Fibroblast of the aortic adventitia (primary cell): ENCODE measurements around the gene ITPR1. TPM values are rescaled to one million over a fixed set of nuclear protein-coding genes. Genes with fewer than 3 reads are reported as not detected.
"Not testable (repeated sequence)": the region's sequence is repeated elsewhere in the genome, so short reads cannot be mapped to it uniquely, and the experiment has no call there.

Experiments
- DNase-seq: peaks from one replicate; pipeline ENCODE4 v3.0.0-alpha.2; 2010; ENCODE audit warnings: low read depth
- H3K4me3 ChIP-seq: 2 replicates; pipeline ENCODE4 v1.5.1; 2011; ENCODE audit warnings: low read depth, mild to moderate bottlenecking, control low read depth, low read length, moderate library complexity
- total RNA-seq: library from RNA; depleted of rRNA; stranded (reverse); fragments of >200 nt; gene quantifications from 2 replicates; pipeline ENCODE4 v1.2.3, GENCODE V29; 2012; ENCODE audit warnings: low replicate concordance
- TF ChIP-seq, protein P1 (sequence below): IDR thresholded peaks from 2 replicates; pipeline ENCODE4 v1.5.1; 2011; ENCODE audit warnings: mild to moderate bottlenecking, low read length, control low read depth, inconsistent platforms; ENCODE audit not compliant: insufficient read depth

ITPR1 gene
- total RNA-seq, 1 donor: 8.9 TPM

DNA sequence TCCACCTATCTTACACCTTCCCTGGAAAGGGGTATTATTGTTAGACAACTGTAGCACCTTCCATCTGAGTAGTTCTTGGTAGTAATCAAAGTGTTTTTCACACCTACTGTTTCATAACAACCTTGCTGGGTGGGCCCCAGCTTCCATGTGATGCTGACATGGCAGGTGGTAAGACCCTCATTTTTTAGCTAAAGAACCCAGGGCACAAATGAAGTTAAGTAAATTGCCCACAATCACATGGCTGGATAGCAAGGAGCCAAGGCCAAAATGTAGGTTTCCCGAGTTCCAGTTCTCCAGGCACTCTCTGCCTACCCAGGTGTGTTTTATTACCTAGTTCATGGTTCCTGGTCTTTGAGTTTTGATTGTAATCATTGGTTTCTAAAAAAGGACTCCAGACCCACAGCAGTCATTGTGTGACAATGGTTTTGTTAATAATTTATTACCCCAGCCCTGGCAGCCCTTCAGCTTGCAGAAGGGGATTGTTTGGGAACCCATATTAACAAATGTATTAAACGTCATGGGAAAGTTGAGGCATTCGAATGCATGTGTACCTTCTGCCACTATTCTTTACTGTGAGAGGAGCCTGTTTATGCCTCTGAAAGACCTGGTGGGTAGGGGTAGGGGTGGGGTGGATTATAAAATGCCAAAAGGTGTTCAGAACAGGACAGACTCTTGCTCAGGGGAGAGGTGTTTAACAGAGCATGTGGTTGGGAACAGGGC lies 263.9 kb downstream of the ITPR1 start:
- TF ChIP-seq, protein P1, sequence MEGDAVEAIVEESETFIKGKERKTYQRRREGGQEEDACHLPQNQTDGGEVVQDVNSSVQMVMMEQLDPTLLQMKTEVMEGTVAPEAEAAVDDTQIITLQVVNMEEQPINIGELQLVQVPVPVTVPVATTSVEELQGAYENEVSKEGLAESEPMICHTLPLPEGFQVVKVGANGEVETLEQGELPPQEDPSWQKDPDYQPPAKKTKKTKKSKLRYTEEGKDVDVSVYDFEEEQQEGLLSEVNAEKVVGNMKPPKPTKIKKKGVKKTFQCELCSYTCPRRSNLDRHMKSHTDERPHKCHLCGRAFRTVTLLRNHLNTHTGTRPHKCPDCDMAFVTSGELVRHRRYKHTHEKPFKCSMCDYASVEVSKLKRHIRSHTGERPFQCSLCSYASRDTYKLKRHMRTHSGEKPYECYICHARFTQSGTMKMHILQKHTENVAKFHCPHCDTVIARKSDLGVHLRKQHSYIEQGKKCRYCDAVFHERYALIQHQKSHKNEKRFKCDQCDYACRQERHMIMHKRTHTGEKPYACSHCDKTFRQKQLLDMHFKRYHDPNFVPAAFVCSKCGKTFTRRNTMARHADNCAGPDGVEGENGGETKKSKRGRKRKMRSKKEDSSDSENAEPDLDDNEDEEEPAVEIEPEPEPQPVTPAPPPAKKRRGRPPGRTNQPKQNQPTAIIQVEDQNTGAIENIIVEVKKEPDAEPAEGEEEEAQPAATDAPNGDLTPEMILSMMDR: no peak
- no peak for DNase-seq
- H3K4me3 ChIP-seq: no peak overlapping the region

DNA sequence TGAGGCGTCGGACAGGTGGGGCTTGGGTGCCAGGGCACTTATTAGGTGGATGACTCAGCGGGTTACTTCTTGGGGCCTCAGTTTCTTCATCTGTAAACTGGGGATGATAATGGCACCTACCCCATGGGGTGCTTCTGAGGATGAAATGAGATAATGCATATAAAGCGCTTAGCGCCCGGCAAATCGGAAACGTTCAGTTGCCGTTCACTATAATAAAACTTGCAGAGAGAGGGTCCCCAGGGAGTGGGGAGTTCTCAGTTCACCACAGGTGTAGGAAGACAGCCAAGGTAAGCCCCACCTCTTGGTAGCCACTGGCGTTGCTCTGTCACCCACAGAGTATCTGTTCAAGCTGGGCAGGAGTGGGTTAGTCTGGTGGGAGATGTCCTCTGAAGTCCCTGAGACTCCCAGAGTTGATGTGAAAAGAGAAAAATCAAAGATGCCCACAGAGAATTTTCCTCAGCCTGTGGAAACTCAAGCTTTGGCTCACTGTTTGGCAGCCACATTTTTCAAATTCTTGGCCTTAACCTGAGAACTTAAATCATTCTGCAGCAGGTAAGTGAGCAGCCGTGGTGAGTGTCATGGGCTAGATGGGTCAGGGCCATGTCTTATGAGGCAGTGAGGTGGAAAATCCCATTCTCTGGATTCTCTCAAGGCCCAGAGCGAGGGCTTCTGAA lies 264.6 kb downstream of the ITPR1 start:
- TF ChIP-seq, protein P1: no peak
- no peak for DNase-seq
- H3K4me3 ChIP-seq: no peak overlapping the region

DNA sequence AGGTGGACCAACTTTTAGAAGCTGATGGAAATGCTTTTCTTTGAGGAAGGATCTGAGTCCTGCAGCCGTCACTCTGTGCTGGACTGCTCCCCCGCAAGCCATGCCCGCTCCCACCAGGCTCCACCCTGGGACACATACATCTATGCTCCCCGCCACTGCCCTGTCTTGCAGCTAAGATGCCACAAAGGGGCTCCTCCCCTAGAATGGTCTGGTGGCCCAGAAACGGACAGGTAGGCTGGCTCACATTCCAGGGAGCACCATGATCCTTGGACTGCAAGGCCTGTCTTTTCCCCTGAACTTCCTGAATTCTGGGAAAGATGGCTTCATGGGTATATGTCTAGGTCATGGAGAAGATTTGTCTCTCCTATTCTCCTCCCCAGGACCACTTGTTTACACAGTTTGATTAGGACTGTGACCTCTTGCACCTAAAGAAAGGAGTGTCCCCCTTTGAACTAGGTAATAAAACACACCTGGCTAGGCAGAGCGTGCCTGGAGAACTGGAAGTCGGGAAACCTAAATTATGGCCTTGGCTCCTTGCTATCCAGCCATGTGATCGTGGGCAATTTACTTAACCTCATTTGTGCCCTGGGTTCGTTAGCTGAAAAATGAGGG lies 265.2 kb downstream of the ITPR1 start:
- TF ChIP-seq, protein P1: no peak
- no peak for DNase-seq
- no peak overlapping the region for H3K4me3 ChIP-seq

DNA sequence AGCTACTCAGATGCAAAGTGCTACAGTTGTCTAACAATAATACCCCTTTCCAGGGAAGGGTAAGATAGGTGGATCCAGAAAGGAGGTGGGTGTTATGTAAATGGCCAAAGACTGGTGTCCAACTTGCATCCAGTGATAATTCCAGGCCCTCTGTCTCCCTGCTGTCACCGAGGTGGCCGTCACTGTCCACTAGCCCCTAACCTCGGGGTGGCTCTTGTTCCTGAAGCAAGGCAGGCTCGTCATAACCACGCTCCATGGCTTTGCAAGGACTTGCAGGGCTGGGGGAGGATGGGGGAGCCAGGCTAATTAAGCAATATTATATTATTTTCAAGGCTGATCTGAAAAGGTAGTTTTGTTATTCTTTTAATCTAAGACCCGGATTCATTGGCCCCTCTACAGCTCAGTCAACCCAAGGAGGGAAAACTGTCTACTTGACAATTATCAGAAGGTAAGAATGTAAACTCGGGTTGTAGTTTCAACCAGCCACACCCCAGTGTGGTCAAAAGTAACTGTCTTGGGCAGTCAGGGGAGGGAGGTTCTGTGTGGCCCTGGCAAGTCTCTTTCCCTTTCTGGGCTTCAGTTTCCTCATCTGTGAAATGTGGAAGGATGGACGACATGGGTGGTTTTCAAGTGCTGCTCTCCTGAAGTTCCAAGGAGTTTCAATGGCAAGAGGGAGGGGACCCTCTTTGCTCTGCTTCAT lies 266.0 kb downstream of the ITPR1 start:
- no peak for DNase-seq
- H3K4me3 ChIP-seq: no peak overlapping the region
- TF ChIP-seq, protein P1: no peak

DNA sequence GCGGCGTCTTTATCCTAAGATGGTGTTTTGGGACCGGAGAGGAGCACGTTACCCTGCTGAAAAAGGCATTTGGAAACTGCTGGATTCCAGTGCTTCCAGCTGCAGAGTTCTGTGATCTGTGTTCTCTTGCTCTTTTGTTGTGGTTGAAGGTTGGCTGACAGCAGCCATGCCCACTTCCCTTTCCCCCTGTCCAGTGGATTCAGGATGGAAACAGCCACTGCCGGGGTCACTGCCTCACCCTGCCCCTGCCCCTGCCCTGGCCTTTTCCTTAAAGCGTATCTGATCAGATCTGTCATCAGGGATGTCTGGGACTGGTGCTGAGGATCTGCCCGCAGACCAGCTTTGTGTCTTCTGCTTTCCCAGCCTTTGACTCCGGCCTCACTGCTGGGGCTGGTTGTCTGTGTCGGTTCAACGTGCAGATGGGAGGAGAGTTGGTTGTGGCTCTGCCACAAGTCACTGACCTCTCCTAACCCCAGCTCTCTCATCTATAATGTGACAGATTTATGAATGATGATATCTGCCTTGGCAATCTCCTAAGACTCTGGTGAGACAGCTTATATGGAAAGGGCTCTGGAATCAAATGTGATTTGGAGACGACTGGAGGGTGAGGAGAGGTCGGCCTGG lies 266.7 kb downstream of the ITPR1 start:
- H3K4me3 ChIP-seq: no peak overlapping the region
- no peak for DNase-seq
- TF ChIP-seq, protein P1: no peak

DNA sequence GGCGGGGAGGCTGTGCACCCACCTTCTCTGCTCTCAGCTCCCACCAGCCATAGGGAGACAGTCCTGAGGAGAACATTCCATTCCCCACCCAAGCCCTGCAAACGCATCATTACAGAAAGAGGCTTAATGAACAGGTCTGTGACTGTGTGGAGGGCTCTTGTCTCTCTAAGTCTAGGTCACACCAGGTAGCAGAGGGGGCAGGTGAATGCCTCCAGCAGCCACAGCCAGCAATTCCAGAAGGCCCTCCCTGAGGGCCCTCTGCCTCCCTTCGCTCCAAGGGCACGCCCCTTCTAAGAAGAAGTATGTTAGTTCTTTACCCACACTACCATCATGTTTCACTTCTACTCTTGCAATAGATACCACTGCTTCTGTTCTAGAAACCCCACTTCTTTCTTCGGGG lies 268.6 kb downstream of the ITPR1 start:
- no peak for DNase-seq
- H3K4me3 ChIP-seq: no peak overlapping the region
- TF ChIP-seq, protein P1: no peak

DNA sequence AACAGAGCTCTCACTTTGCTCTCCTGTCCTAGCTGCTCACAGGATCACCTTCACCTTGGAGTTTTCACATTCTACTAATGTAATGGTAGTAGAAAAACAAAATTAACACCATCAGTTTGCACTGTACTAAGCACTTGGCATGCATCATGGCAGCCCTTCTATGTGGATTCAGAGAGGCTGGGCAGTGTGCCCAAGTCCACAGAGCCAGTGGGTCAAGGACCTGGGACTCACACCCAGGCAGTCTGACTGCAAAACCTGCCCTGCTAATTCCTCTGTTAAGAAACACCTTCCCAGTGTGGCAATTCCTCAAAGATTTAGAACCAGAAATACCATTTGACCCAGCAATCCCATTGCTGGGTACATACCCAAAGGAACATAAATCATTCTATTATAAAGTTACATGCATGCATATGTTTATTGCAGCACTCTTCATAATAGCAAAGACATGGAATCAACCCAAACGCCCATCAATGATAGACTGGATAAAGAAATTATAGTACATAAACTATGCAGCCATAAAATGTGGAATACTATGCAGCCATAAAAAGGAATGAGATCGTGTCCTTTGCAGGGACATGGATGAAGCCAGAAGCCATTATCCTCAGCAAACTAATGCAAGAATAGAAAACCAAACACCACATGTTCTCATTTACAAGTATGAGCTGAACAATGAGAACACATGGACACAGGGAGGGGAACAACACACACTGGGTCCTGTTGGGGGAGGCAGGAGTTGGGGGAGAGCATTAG lies 269.5 kb downstream of the ITPR1 start:
- DNase-seq, H3K4me3 ChIP-seq: not testable (repeated sequence)
